GM18502 (cell line): ENCODE measurements around the gene FAM13B.
"Not testable (repeated sequence)": the region's sequence is repeated elsewhere in the genome, so short reads cannot be mapped to it uniquely, and the experiment has no call there.

Source experiments
- ATAC-seq: cut with Tn5 transposase; IDR thresholded peaks from one replicate; pipeline ENCODE4 v1.9.1; 2021; ENCODE audit warnings: mild to moderate bottlenecking; ENCODE audit not compliant: unreplicated experiment, poor library complexity

FAM13B gene

DNA sequence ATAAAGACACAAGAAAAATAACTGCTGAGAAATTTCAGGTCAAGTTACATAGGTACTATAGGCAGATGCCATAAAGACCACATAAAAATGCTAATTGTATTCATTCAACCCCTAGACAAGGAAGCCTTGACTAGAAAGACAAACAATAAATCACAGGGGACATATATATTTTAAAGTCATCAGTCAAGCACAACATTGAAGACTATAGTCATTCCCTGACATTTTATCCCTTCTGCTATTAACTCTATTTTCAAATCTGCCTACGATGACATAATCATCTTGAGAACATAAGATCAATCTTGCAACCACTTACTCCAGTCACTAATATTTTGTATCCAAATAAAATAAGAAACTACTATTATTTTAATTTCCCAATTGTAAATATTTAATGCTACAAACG lies 38.3 kb downstream of the FAM13B start:
- no peak for ATAC-seq

GRCh38 chr5:137989419-137989818 lies 43.5 kb downstream of the FAM13B start:
- no peak for ATAC-seq

DNA sequence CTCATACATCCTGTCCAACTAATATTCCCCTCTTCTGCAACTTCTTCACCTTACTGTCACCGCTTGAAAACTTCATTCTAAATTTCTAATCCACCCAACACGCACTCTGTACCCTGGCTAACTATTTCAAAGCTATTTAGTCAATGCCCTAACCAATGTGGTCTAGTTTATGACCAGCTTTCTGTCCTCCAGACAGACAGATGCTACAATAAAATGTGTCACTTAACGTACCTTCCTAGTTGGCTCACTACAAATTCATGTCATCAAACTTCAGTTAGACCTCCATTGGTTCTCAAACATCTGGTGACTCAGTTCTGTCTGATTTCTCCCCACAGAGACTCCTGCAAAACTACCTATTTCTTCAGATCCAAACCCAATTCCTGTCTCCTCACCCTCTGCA lies 57.7 kb downstream of the FAM13B start:
- ATAC-seq, result no peak

GRCh38 chr5:137970384-137970783 lies 62.5 kb downstream of the FAM13B start:
- ATAC-seq, result not testable (repeated sequence)

DNA sequence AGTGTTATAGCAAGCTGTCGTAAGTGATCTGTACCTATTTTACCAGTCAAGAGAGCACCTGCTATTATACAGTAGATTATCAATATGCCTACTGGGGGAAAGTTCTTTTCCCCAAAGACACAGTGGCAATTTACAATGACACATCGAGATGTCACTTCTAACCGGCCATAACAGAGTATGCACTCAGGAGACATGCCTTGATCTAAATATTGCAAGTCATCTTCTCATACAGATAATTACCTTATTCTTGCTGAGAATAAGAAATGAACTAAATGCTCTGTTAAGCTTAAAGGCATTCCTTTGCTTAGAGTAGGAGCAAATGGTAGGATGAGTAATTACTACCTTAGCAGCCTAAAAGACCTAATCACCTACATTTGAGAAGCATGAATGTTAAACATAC lies 72.1 kb downstream of the FAM13B start:
- ATAC-seq, result no peak

- no peak for ATAC-seq
Observed at GRCh38 chr5:137960141-137960540, 72.7 kb downstream of the FAM13B start.

DNA sequence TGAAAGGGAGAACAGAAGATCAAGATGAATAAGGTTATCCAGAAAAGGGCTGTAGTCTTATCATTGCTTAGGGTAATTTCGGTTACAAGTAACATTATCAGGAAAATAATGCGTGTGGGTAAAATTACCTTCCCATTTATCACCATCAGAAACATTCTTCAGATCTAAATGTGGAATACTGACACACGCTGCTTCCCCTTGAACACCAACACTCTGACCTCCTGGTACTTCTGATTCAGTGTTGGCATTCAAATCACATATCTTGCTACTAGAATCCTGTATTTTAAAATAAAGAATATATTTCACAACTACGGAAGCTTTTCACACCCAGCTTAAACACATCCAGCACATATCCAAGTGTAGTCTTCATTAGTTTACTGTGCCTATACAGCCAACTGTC lies 73.4 kb downstream of the FAM13B start:
- ATAC-seq, result no peak

DNA sequence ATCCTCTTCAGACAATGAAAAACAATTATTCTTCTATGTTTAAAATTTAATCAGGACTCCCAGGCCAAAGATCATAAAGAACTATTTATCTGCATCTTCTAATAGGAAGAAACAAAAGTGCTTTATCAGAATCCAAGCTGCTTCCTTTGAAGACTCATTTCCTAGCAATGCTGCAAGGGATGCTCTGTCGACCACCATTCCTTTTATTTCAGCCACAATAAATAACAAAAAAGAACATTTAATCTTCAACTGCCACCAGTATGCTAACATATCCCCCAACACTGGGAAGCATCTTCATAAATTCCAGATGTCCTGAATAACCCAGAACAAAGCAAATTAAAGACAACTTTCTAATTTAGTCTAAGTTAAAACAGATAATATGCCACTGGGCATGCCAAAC lies 74.9 kb downstream of the FAM13B start:
- no peak for ATAC-seq

GRCh38 chr5:137954131-137954879 lies 78.6 kb downstream of the FAM13B start:
- no peak for ATAC-seq

- ATAC-seq, result no peak
Observed at GRCh38 chr5:137945825-137946224, 87.1 kb downstream of the FAM13B start.

GRCh38 chr5:137944280-137944679 lies 88.6 kb downstream of the FAM13B start:
- not testable (repeated sequence) for ATAC-seq

GRCh38 chr5:137939331-137939730 lies 93.5 kb downstream of the FAM13B start:
- ATAC-seq, result no peak

- ATAC-seq, result peak; percentile 48
Observed at GRCh38 chr5:137938751-137939143, 94.1 kb downstream of the FAM13B start.

DNA sequence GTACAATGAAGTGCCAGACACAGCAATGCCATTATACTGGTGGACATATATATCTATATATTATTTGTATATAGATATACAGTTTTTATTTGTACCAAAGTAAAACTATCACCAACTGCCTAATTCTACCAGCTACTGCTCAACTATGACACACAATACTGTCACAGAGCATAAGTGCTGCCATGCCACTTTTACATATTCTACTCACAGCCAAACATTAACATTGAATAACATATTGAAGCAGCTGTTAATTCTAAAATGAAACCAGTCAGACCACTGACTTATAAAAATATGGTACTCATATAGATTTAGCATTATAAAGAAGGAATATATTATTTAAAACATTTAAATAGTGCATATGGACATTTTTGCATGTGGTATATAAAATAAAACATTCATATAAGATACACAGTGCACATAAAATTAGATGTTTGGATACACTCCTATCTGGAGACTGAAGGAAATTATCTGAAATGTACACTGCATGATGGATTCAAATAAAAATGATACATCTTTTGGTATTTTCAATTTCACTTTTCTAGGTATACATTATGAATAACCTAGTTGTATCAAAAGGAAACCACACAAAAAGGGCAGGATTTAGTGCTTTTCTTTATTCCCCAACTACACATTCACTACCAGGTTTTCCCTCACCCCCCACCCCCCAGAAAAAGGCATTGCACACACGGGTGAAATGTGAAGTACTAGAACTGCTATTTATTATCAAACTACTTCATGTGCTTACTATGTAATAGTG lies 94.7 kb downstream of the FAM13B start:
- no peak for ATAC-seq

GRCh38 chr5:137935694-137936093 lies 97.2 kb downstream of the FAM13B start:
- no peak for ATAC-seq

DNA sequence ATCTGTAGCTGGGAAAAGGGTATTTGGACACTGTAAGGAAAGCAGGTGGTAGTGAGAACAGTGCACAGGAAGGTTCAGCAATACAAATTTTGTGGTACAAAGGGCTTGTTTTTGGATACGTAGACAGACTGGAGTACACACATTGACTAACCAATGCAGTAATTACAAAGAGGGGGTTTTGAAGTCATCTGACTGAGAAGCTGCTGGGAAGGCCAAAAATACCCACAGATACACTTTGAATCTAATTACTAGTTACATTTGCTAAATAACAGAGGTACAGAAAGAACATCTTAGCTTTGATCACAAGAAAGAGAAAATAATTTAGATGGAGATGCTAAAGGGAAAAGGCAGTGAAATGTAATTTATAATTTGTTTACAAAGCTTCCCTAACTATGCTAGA lies 97.7 kb downstream of the FAM13B start:
- no peak for ATAC-seq

GRCh38 chr5:137933491-137933911 lies 99.4 kb downstream of the FAM13B start:
- no peak for ATAC-seq

DNA sequence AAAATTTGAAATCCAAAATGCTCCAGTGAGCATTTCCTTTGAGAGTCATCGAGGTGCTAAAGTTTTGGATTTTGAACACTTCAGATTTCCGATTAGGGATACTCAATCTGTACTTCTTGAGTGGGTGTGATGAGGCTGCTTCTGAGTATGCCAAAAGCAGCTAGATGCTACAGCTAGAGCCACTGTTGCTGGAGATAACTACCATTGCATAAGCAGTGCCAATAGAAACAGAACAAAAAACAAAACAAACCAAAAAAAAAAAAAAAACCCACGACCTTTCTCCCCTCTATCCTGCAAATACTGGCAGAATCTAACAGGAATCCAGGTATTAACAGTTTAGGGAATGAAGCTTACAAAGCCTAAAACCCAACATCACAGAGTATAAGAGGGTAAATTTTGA lies 100.1 kb downstream of the FAM13B start:
- no peak for ATAC-seq

DNA sequence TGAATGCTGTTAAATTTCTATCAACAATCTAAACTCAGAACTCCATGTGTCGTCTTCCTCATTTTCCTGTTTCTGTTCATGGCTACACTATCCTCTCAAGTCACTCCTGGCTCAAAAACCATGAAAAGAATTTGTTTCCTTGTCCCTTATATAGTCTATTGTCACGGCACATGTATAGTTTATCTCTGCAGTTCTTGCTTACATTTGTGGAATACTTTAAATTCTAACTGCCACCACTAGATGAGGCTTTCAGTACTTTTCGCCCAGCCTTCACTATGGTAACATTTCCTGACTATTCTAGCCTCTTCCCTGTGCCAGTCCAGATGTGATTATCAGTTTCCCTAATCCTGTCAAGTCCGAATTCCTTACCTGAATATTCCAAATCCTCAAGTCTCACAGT lies 109.0 kb downstream of the FAM13B start:
- no peak for ATAC-seq

- ATAC-seq, result no peak
Observed at GRCh38 chr5:137921931-137922330, 110.9 kb downstream of the FAM13B start.

DNA sequence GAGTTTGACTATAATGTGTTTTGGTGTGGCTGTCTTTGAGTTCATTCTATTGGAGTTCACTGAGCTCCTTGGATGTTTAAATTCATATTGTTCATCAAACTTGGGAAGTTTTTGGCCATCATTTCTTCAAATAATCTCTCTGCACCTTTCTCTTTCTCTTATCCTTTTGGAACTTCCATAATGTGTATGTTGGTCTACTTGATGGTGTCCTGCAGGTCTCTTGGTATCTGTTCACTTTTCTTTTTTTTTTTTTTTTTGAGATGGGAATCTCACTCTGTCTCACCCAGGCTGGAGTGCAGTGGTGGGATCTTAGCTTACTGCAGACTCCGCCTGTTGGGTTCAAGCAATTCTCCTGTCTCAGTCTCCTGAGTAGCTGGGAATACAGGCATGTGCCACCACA lies 116.0 kb downstream of the FAM13B start:
- no peak for ATAC-seq

GRCh38 chr5:137914758-137915157 lies 118.1 kb downstream of the FAM13B start:
- ATAC-seq, result no peak
